ENCODE results near the gene MEF2C. TPM values are rescaled to one million over a fixed set of nuclear protein-coding genes. Genes with fewer than 3 reads are reported as not detected.

MEF2C gene
- total and polyA plus RNA-seq, 4 donors, result 2.8 to 15.9 (median 10.1) TPM

GRCh38 chr5:88816195-88816594 lies 66.8 kb downstream of the MEF2C start:
- no peak for DNase-seq (ENCODE audit: low spot score)
- WGBS, result 78% methylated on average over 2 of the region's 2 CpGs
- H3K4me1 ChIP-seq (ENCODE audit: control insufficient read depth in 4 of 4, insufficient read depth in 4 of 4, low read length in 3 of 4), result no peaks in the 10 kb centered on the region
- H3K27me3 ChIP-seq (ENCODE audit: control insufficient read depth in 4 of 4, insufficient read depth in 4 of 4, low read length in 3 of 4), result no peaks in the 10 kb centered on the region
- no peak for TF ChIP-seq RAD21 (IDR thresholded peaks at IDR 0.05)
- TF ChIP-seq MAX (IDR thresholded peaks at IDR 0.05), result no peak
- no peak for TF ChIP-seq FOXA2 (IDR thresholded peaks at IDR 0.05)
- no peak for TF ChIP-seq SP1 (IDR thresholded peaks at IDR 0.05)
- TF ChIP-seq HNF4A (conservative IDR thresholded peaks at IDR 0.05), result no peak
- TF ChIP-seq, protein P1, sequence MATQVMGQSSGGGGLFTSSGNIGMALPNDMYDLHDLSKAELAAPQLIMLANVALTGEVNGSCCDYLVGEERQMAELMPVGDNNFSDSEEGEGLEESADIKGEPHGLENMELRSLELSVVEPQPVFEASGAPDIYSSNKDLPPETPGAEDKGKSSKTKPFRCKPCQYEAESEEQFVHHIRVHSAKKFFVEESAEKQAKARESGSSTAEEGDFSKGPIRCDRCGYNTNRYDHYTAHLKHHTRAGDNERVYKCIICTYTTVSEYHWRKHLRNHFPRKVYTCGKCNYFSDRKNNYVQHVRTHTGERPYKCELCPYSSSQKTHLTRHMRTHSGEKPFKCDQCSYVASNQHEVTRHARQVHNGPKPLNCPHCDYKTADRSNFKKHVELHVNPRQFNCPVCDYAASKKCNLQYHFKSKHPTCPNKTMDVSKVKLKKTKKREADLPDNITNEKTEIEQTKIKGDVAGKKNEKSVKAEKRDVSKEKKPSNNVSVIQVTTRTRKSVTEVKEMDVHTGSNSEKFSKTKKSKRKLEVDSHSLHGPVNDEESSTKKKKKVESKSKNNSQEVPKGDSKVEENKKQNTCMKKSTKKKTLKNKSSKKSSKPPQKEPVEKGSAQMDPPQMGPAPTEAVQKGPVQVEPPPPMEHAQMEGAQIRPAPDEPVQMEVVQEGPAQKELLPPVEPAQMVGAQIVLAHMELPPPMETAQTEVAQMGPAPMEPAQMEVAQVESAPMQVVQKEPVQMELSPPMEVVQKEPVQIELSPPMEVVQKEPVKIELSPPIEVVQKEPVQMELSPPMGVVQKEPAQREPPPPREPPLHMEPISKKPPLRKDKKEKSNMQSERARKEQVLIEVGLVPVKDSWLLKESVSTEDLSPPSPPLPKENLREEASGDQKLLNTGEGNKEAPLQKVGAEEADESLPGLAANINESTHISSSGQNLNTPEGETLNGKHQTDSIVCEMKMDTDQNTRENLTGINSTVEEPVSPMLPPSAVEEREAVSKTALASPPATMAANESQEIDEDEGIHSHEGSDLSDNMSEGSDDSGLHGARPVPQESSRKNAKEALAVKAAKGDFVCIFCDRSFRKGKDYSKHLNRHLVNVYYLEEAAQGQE (IDR thresholded peaks at IDR 0.05), result no peak
- no peak for TF ChIP-seq ATF3 (IDR thresholded peaks at IDR 0.05)
- TF ChIP-seq, protein P2, sequence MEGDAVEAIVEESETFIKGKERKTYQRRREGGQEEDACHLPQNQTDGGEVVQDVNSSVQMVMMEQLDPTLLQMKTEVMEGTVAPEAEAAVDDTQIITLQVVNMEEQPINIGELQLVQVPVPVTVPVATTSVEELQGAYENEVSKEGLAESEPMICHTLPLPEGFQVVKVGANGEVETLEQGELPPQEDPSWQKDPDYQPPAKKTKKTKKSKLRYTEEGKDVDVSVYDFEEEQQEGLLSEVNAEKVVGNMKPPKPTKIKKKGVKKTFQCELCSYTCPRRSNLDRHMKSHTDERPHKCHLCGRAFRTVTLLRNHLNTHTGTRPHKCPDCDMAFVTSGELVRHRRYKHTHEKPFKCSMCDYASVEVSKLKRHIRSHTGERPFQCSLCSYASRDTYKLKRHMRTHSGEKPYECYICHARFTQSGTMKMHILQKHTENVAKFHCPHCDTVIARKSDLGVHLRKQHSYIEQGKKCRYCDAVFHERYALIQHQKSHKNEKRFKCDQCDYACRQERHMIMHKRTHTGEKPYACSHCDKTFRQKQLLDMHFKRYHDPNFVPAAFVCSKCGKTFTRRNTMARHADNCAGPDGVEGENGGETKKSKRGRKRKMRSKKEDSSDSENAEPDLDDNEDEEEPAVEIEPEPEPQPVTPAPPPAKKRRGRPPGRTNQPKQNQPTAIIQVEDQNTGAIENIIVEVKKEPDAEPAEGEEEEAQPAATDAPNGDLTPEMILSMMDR (IDR thresholded peaks at IDR 0.05; ENCODE audit: low read depth, low read length, missing input control), result no peak
- no peak for TF ChIP-seq GABPA (IDR thresholded peaks at IDR 0.05 in 1 of 2, conservative IDR thresholded peaks at IDR 0.05 in 1 of 2)
- no peak overlapping the region for H3K9ac ChIP-seq (ENCODE audit: low read depth in 1 of 2, low read length in 2 of 2)
- H3K36me3 ChIP-seq (ENCODE audit: control insufficient read depth in 4 of 4, insufficient read depth in 3 of 4, low read depth in 1 of 4, low read length in 3 of 4), result no peaks in the 10 kb centered on the region
- no peaks in the 10 kb centered on the region for H3K9me3 ChIP-seq (ENCODE audit: control insufficient read depth in 4 of 4, low read length in 3 of 4)
- no peak overlapping the region for H3K27ac ChIP-seq (ENCODE audit: low read depth in 1 of 2, low read length in 2 of 2)
- no peak overlapping the region for H3K4me3 ChIP-seq (ENCODE audit: low read depth in 1 of 3, low read length in 3 of 3)

DNA sequence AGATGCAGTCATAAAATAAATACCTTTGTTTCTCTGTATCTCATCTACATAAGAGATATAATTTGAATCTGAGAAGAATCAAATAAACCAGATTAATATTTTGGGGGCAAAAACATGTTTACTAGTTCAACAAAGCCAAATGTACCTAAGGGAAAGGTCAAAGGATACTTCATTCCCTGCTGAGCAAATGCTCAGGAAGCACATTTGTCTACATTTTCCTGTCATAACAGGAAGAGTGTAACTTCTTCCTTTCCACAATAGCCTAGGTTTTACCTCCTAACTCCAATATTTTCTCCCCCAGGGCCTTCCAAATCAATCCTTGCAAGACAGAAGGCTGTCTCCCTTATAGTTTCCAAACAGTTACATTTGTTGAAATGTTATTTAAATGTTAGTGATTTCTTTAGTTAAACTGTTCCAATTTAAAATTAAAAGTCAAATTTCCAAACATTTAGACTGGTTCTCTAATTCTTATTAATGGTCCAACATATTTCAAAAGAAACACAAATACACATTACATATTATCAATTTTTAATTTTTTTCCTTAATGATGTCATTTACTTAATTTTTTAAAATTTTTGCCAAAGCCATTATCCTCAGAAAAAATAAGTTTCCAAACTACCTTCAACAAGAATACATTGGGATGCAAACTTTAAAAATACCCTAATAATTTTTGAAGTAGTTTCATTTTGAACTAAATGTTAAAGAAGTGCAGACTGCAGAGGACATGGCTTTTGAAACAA lies 67.8 kb downstream of the MEF2C start:
- DNase-seq (ENCODE audit: low spot score), result no peak
- TF ChIP-seq NR2F2 (IDR thresholded peaks at IDR 0.05), result peak; percentile 66
- TF ChIP-seq SP1 (IDR thresholded peaks at IDR 0.05), result no peak
- no peak for TF ChIP-seq ATF3 (IDR thresholded peaks at IDR 0.05)
- no peak for TF ChIP-seq ZBTB33 (IDR thresholded peaks at IDR 0.05)
- TF ChIP-seq EGR1 (IDR thresholded peaks at IDR 0.05; ENCODE audit: low read depth in 2 of 2), result no peak
- Histone ChIP-seq H3K9me3 (ENCODE audit: control insufficient read depth in 4 of 4, low read length in 3 of 4) (no peaks in the 10 kb centered on the region), H3K4me1 (ENCODE audit: control insufficient read depth in 4 of 4, insufficient read depth in 4 of 4, low read length in 3 of 4) (no peaks in the 10 kb centered on the region), H3K27ac (ENCODE audit: low read depth in 1 of 2, low read length in 2 of 2) (no peak overlapping the region), H3K36me3 (ENCODE audit: control insufficient read depth in 4 of 4, insufficient read depth in 3 of 4, low read depth in 1 of 4, low read length in 3 of 4) (no peaks in the 10 kb centered on the region), H3K9ac (ENCODE audit: low read depth in 1 of 2, low read length in 2 of 2) (no peak overlapping the region), H3K27me3 (ENCODE audit: control insufficient read depth in 4 of 4, insufficient read depth in 4 of 4, low read length in 3 of 4) (no peaks in the 10 kb centered on the region), H3K4me3 (ENCODE audit: low read depth in 1 of 3, low read length in 3 of 3) (no peak overlapping the region)
